Measurements from ENCODE around the gene APCS. TPM values are rescaled to one million over a fixed set of nuclear protein-coding genes. Genes with fewer than 3 reads are reported as not detected.

The APCS gene
- total RNA-seq = not detected in 2 replicates

DNA sequence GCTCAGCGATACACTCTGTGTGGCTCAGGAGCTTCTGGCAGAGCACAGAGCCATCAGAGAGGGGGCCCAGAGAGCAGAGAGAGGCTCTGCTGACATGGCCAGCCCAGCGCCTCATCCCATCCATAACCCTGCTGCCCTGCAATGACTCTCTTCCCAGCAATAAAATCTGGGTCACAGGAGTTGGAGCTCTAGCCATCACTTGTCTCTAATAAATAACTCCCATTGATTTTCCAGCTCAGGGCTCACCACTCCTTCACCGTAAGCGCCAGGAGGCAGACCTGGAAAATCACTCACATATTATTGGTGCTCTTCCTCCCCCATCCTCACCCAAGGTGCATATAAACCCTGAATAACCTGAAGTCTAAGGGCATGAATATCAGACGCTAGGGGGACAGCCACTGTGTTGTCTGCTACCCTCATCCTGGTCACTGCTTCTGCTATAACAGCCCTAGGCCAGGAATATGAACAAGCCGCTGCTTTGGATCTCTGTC, at the start of gene APCS:
Gene APCS (plus strand): TSS at position 366 of the 491 bp plus-strand sequence. CDS start 96 bp downstream, at position 462.
- intact Hi-C loops (cut with micrococcal nuclease) = no loop called here

- intact Hi-C loops (cut with micrococcal nuclease) = no loop called here
Observed at GRCh38 chr1:159548126-159548525, 39.5 kb upstream of the APCS start.

GRCh38 chr1:159554261-159554660, 33.4 kb upstream of the APCS start:
- intact Hi-C loops (cut with micrococcal nuclease) = no loop called here

DNA sequence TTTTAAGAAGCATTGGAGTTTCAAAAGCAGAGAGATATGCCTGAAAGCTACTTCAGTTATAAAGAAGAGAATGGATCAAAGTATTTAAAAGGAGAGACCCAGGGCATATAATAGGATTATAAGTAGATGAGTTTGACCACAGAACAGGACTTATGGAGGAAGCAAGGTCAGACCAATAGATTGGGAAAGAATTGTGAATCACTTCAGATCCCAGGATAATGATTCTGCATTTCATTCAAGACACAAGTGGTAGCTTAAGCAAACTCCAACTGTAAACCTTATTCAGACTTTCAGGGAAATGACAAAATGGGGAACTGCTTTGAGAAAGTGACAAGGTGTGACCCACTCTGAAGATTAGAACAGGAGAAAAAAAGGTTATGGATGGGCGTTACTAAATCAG, 32.9 kb upstream of the APCS start:
- intact Hi-C loops (cut with micrococcal nuclease) = no loop called here

DNA sequence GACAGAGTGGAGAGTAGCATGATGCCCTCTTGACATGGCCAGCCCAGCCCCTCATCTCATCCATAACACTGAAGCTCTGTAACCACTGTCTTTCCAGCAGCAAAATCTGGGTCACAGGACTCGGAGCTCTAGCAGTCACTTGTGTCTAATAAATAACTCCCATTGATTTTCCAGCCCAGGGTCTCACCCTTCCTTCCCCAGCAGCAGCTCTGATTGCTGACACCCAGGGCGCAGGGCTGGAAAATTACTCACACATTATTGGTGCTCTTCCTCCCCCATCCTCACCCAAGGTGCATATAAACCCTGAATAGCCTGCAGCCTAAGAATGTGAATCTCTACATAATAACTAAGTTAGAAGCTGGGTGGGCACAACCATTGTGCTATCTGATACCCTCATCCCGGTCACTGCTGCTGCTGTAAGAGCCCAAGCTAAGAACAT, 30.7 kb upstream of the APCS start:
- intact Hi-C loops (cut with micrococcal nuclease) = no loop called here

- intact Hi-C loops (cut with micrococcal nuclease) = no loop called here
Observed at GRCh38 chr1:159560599-159560998, 27.0 kb upstream of the APCS start.

DNA sequence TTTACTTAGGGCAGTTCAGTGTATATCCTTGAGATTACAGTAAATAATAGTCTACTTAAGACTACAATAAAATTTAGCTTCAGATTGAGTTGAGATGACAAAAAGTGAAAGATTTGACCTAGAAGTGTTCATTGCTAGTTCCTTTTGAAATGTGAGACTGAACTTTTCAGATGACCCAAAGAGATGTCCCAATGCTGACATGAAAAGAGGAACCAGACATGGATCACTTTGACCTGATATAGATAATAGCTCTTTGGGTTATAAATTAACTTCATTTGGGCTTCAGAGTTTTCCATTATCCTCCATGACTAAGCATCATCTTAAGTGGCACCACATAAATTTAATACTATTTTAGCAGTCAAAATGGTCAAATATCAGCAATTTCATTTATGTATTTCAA, 26.1 kb upstream of the APCS start:
- intact Hi-C loops (cut with micrococcal nuclease) = no loop called here

DNA sequence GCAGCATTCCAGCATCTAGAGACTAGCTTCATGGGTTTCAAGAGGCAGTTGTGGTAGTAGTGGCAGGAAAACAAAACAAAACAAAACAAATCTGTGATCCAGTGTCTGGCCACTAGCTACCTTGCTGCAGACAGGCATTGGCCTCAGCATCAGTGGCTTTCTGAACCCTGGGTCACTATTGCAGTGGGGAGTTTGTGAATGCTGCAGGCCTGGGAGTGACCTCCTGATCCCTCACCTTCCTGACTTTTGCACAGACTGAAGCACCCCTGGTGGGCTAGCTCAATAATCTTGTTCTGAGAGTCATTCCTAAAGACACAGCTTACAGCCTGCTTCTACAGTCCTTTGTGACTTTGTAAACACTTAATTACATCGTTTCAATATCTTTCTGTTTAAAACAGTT, 24.9 kb upstream of the APCS start:
- intact Hi-C loops (cut with micrococcal nuclease) = no loop called here

- intact Hi-C loops (cut with micrococcal nuclease) = no loop called here
Observed at GRCh38 chr1:159577446-159577845, 10.2 kb upstream of the APCS start.

GRCh38 chr1:159580340-159580739, 7.3 kb upstream of the APCS start:
- intact Hi-C loops (cut with micrococcal nuclease) = no loop called here

DNA sequence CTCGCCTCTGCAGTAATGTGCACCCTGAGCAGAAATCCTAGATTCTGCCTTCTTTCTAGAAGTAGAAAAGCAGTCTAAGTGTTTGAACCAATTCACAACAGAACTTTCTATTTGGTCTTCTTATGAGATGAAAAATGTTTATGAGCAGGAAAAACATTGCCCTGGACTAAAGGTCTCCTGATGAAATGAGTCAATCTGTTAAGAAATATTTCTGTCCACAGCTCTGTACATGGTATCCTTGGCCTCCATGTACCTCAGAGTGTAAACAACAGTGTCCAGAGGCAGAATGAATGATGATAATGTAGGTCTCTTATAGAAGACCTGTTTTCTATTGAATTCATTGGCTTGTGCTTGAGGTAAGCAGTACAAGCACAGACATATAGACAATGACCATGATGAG, 6.2 kb upstream of the APCS start:
- intact Hi-C loops (cut with micrococcal nuclease) = no loop called here

DNA sequence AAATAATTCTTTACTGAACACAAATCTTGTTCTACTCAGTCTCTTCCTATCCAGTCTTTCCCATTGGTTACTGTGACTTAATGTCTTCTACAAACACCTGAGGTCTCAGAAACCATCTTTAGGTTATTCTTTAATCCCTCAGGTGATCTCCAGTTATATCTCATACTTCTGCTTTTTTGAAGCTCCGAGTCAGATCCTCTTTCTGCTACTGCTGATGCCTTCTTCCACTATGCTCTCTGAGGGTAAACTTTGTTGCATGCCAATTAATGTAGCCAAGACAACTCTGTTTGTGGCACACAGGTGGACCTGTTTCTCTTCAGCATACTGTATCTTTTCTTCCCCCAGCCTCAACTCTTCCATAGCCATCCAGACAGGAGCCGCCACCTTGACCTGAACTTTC, 3.1 kb upstream of the APCS start:
- intact Hi-C loops (cut with micrococcal nuclease) = no loop called here

- intact Hi-C loops (cut with micrococcal nuclease) = no loop called here
Observed at GRCh38 chr1:159591981-159592380, 4.4 kb downstream of the APCS start.

- intact Hi-C loops (cut with micrococcal nuclease) = no loop called here
Observed at GRCh38 chr1:159594625-159595405, 7.2 kb downstream of the APCS start.

DNA sequence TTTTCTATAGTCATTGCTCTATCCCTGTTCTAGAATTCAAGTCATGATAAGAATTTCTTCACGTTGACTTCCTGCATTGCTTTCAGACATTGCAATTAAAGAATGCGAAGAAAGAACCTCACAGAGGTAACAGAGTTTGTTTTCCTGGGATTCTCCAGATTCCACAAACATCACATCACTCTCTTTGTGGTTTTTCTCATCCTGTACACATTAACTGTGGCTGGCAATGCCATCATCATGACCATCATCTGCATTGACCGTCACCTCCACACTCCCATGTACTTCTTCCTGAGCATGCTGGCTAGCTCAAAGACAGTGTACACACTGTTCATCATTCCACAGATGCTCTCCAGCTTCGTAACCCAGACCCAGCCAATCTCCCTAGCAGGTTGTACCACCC, 10.6 kb downstream of the APCS start:
- intact Hi-C loops (cut with micrococcal nuclease) = no loop called here

GRCh38 chr1:159600894-159601293, 13.3 kb downstream of the APCS start:
- intact Hi-C loops (cut with micrococcal nuclease) = no loop called here

GRCh38 chr1:159602501-159602999, 14.9 kb downstream of the APCS start:
- intact Hi-C loops (cut with micrococcal nuclease) = no loop called here

GRCh38 chr1:159612211-159612885, 24.7 kb downstream of the APCS start:
- intact Hi-C loops (cut with micrococcal nuclease) = no loop called here

GRCh38 chr1:159632922-159633321, 45.3 kb downstream of the APCS start:
- intact Hi-C loops (cut with micrococcal nuclease) = no loop called here

All from T-helper 1 cell treated with Interleukin-12 subunit alpha and Interleukin-12 subunit beta and Interleukin-4 antibody, amounts not matched to agents 30 ng/mL and 1 ng/mL, for 36 hours (primary cell).